ENCODE data around the gene SLC6A3. TPM values are rescaled to one million over a fixed set of nuclear protein-coding genes. Genes with fewer than 3 reads are reported as not detected.

SLC6A3 gene
- total RNA-seq, 1 donor, result not detected

GRCh38 chr5:1466631-1467265 lies 21.5 kb upstream of the SLC6A3 start:
- Histone ChIP-seq H3K4me3 (ENCODE audit: insufficient read depth, low read length) (no peak overlapping the region), H3K4me1 (ENCODE audit: insufficient read depth, low read length) (no peaks in the 10 kb centered on the region), H2AFZ (ENCODE audit: low read length) (no peak overlapping the region), H3K4me2 (ENCODE audit: insufficient read depth, low read length) (no peak overlapping the region), H4K20me1 (ENCODE audit: insufficient read depth, low read length) (peaks cover 6% of the 10 kb centered on the region), H3K9me3 (ENCODE audit: low read depth, low read length) (no peaks in the 10 kb centered on the region), H3K27ac (ENCODE audit: low read depth, low read length) (no peak overlapping the region), H3K36me3 (ENCODE audit: insufficient read depth, low read length) (peaks cover 45% of the 10 kb centered on the region), H3K79me2 (ENCODE audit: insufficient read depth, low read length) (no peaks in the 10 kb centered on the region), H3K27me3 (ENCODE audit: insufficient read depth, low read length) (no peaks in the 10 kb centered on the region)
- no peak for TF ChIP-seq CTCF (IDR thresholded peaks at IDR 0.05; ENCODE audit: extremely low read depth, low read depth, low read length)
- DNase-seq (ENCODE audit: insufficient read length, low spot score, missing footprints), result peak; percentile 37

DNA sequence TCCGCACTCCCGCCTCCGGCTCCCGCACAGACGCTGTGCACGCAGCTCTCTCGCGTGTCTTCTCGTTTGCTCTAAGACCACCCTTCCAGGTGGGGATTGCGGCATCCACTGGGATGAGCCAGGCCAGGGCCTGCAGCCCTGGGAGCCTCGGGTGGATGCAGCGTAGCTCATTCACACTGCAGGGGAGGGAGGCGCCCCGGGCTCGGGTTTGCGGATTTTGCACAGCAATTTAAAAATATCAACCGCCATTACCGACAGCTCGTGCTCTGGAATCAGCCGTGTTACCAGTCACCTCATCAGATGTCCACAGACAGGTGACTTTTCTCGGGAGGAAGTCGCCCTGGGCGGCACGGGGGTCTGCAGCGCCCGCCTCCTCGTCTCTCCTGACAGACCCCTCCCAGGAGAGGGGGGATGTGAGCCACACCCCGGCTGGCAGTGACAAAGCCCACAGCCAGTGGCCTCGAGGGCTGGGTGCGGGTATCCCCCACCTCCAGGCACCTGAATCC lies 20.8 kb upstream of the SLC6A3 start:
- H3K36me3 ChIP-seq (ENCODE audit: insufficient read depth, low read length), result peaks cover 52% of the 10 kb centered on the region
- no peak overlapping the region for H3K4me3 ChIP-seq (ENCODE audit: insufficient read depth, low read length)
- peaks cover 6% of the 10 kb centered on the region for H4K20me1 ChIP-seq (ENCODE audit: insufficient read depth, low read length)
- H3K4me1 ChIP-seq (ENCODE audit: insufficient read depth, low read length), result no peaks in the 10 kb centered on the region
- DNase-seq (ENCODE audit: insufficient read length, low spot score, missing footprints), result peak; percentile 54
- H3K79me2 ChIP-seq (ENCODE audit: insufficient read depth, low read length), result no peaks in the 10 kb centered on the region
- H3K27me3 ChIP-seq (ENCODE audit: insufficient read depth, low read length), result no peaks in the 10 kb centered on the region
- H3K27ac ChIP-seq (ENCODE audit: low read depth, low read length), result no peak overlapping the region
- H2AFZ ChIP-seq (ENCODE audit: low read length), result no peak overlapping the region
- no peaks in the 10 kb centered on the region for H3K9me3 ChIP-seq (ENCODE audit: low read depth, low read length)
- no peak overlapping the region for H3K4me2 ChIP-seq (ENCODE audit: insufficient read depth, low read length)
- TF ChIP-seq CTCF (IDR thresholded peaks at IDR 0.05; ENCODE audit: extremely low read depth, low read depth, low read length), result no peak

- TF ChIP-seq CTCF (IDR thresholded peaks at IDR 0.05; ENCODE audit: extremely low read depth, low read depth, low read length), result no peak
- peak; percentile 56 for DNase-seq (ENCODE audit: insufficient read length, low spot score, missing footprints)
Observed at GRCh38 chr5:1465117-1465516, 19.9 kb upstream of the SLC6A3 start.

DNA sequence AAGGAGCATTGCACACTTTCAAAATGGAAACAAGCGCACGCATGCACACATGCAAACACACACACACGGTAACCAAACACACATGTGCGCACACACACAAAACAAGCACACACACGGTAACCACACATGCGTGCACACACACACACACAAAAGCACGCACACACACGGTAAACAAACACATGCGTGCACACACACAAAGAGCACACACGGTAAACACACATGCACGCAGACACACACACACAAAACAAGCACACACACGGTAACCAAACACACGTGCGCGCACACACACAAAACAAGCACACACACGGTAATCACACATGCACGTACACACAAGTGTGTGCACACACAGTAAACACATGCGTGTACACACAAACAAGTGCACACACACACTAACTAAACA lies 19.3 kb upstream of the SLC6A3 start:
- H3K27ac ChIP-seq (ENCODE audit: low read depth, low read length), result no peak overlapping the region
- no peaks in the 10 kb centered on the region for H3K27me3 ChIP-seq (ENCODE audit: insufficient read depth, low read length)
- peak; percentile 32 for DNase-seq (ENCODE audit: insufficient read length, low spot score, missing footprints)
- no peak for TF ChIP-seq CTCF (IDR thresholded peaks at IDR 0.05; ENCODE audit: extremely low read depth, low read depth, low read length)
- no peak overlapping the region for H2AFZ ChIP-seq (ENCODE audit: low read length)
- no peaks in the 10 kb centered on the region for H3K4me1 ChIP-seq (ENCODE audit: insufficient read depth, low read length)
- H3K9me3 ChIP-seq (ENCODE audit: low read depth, low read length), result no peaks in the 10 kb centered on the region
- peaks cover 58% of the 10 kb centered on the region for H3K36me3 ChIP-seq (ENCODE audit: insufficient read depth, low read length)
- H3K4me2 ChIP-seq (ENCODE audit: insufficient read depth, low read length), result no peak overlapping the region
- no peaks in the 10 kb centered on the region for H3K79me2 ChIP-seq (ENCODE audit: insufficient read depth, low read length)
- no peak overlapping the region for H3K4me3 ChIP-seq (ENCODE audit: insufficient read depth, low read length)
- H4K20me1 ChIP-seq (ENCODE audit: insufficient read depth, low read length), result peaks cover under 1% of the 10 kb centered on the region

More at GRCh38 chr5:1465117-1465516, 19.9 kb upstream of the SLC6A3 start:
- no peak overlapping the region for H3K4me2 ChIP-seq (ENCODE audit: insufficient read depth, low read length)
- H3K9me3 ChIP-seq (ENCODE audit: low read depth, low read length), result no peaks in the 10 kb centered on the region
- no peaks in the 10 kb centered on the region for H3K27me3 ChIP-seq (ENCODE audit: insufficient read depth, low read length)
- H3K79me2 ChIP-seq (ENCODE audit: insufficient read depth, low read length), result no peaks in the 10 kb centered on the region
- H3K36me3 ChIP-seq (ENCODE audit: insufficient read depth, low read length), result peaks cover 55% of the 10 kb centered on the region
- H3K4me1 ChIP-seq (ENCODE audit: insufficient read depth, low read length), result no peaks in the 10 kb centered on the region
- H3K27ac ChIP-seq (ENCODE audit: low read depth, low read length), result no peak overlapping the region
- peaks cover 6% of the 10 kb centered on the region for H4K20me1 ChIP-seq (ENCODE audit: insufficient read depth, low read length)
- no peak overlapping the region for H2AFZ ChIP-seq (ENCODE audit: low read length)
- no peak overlapping the region for H3K4me3 ChIP-seq (ENCODE audit: insufficient read depth, low read length)
